ENCODE data around the gene ZNF451. TPM values are rescaled to one million over a fixed set of nuclear protein-coding genes. Genes with fewer than 3 reads are reported as not detected.

Gene ZNF451
- total and polyA plus RNA-seq, 2 donors (not counting 3 experiments of a cell fraction or from before 2014, with no cell fraction given) = 9.9 to 64.4 TPM

DNA sequence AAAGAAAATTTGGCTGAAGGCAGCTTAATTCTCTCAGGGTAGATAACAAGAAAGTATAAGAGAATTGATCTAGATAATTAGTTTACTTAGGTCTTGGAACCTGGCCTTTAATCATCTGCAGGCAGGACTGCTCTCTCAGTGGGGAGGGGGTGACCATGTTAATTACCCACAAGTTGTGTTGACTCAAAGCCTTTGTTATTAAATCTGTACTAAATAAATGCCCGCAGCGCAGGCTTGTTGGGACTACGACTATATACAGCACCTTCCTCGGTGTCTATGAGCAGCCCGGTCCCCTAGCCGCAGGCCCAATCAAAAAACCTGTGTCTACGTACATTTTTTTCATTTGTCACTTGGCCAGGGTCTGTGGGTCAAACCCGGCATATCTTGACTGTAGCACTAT lies 15.6 kb upstream of the ZNF451 start:
- H3K36me3 ChIP-seq (ENCODE audit: control insufficient read depth in 2 of 2, extremely low read depth in 1 of 2, insufficient read depth in 2 of 2, low read length in 2 of 2) = no peaks in the 10 kb centered on the region
- no peaks in the 10 kb centered on the region for H3K9me1 ChIP-seq (replicated peaks; ENCODE audit: control insufficient read depth, extremely low read depth, insufficient read depth, low read length)
- H3K4me3 ChIP-seq (replicated peaks in 1 of 3; ENCODE audit: insufficient read depth in 1 of 3, low read depth in 1 of 3, low read length in 3 of 3) = no peak overlapping the region
- no peaks in the 10 kb centered on the region for H3K9me3 ChIP-seq (replicated peaks; ENCODE audit: control insufficient read depth, insufficient read depth, low read length)
- dilution Hi-C loops (cut with MboI; ENCODE audit: extremely low pct_ligation_motif_present, low sequenced_read_pairs) = no loop called here
- H3K9ac ChIP-seq (replicated peaks; ENCODE audit: extremely low read depth, insufficient read depth, low read length) = no peak overlapping the region
- no TSS peak for BruUV-seq (replicated peaks)
- no peak overlapping the region for H2AFZ ChIP-seq (ENCODE audit: low read depth, low read length)
- H3K27me3 ChIP-seq (ENCODE audit: control insufficient read depth in 2 of 2, insufficient read depth in 2 of 2, low read length in 2 of 2) = no peaks in the 10 kb centered on the region
- H3K4me2 ChIP-seq (ENCODE audit: insufficient read depth, low read length) = no peak overlapping the region
- FAIRE-seq (no peak), DNase-seq (ENCODE audit: low read depth, low spot score) (no peak)
- intact Hi-C loops (cut with micrococcal nuclease) = no loop called here
- TF ChIP-seq POLR2AphosphoS5 (IDR thresholded peaks at IDR 0.05; ENCODE audit: insufficient read depth, low read depth, low read length) = no peak
- POLR2A ChIA-PET = no interaction called here
- no peak overlapping the region for H3K27ac ChIP-seq (ENCODE audit: insufficient read depth, low read depth, low read length)
- CTCF ChIA-PET = no interaction called here
- no peaks in the 10 kb centered on the region for H4K20me1 ChIP-seq (replicated peaks; ENCODE audit: control insufficient read depth, extremely low read depth, insufficient read depth, low read length)
- no peaks in the 10 kb centered on the region for H3K4me1 ChIP-seq (ENCODE audit: control insufficient read depth, extremely low read depth, insufficient read depth, low read length)
- no peaks in the 10 kb centered on the region for H3K79me2 ChIP-seq (ENCODE audit: control insufficient read depth, insufficient read depth, low read length)

DNA sequence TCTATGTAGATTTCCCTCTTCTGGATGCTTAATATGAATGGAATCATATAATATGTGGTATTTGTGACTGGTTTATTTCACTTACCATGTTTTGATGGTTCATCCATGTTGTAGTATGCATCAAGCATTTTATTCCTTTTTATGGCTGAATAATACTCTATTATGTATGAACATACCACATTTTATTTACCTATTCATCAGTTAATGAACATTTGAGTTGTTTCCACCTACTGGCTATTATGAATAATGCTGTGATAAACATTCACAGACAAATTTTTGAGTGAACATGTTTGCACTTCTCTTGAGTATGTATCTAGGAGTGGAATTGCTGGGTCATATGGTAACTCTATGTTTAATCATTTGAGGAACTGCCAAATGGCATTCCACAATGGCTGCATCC lies 14.9 kb upstream of the ZNF451 start:
- ChIA-PET CTCF (no interaction called here), POLR2A (no interaction called here)
- Histone ChIP-seq H2AFZ (ENCODE audit: low read depth, low read length) (no peak overlapping the region), H3K4me1 (ENCODE audit: control insufficient read depth, extremely low read depth, insufficient read depth, low read length) (no peaks in the 10 kb centered on the region), H4K20me1 (replicated peaks; ENCODE audit: control insufficient read depth, extremely low read depth, insufficient read depth, low read length) (no peaks in the 10 kb centered on the region), H3K9ac (replicated peaks; ENCODE audit: extremely low read depth, insufficient read depth, low read length) (no peak overlapping the region), H3K4me2 (ENCODE audit: insufficient read depth, low read length) (no peak overlapping the region), H3K4me3 (replicated peaks in 1 of 3; ENCODE audit: insufficient read depth in 1 of 3, low read depth in 1 of 3, low read length in 3 of 3) (no peak overlapping the region), H3K27ac (ENCODE audit: insufficient read depth, low read depth, low read length) (no peak overlapping the region), H3K79me2 (ENCODE audit: control insufficient read depth, insufficient read depth, low read length) (no peaks in the 10 kb centered on the region), H3K27me3 (ENCODE audit: control insufficient read depth in 2 of 2, insufficient read depth in 2 of 2, low read length in 2 of 2) (no peaks in the 10 kb centered on the region), H3K9me1 (replicated peaks; ENCODE audit: control insufficient read depth, extremely low read depth, insufficient read depth, low read length) (no peaks in the 10 kb centered on the region), H3K9me3 (replicated peaks; ENCODE audit: control insufficient read depth, insufficient read depth, low read length) (no peaks in the 10 kb centered on the region), H3K36me3 (ENCODE audit: control insufficient read depth in 2 of 2, extremely low read depth in 1 of 2, insufficient read depth in 2 of 2, low read length in 2 of 2) (no peaks in the 10 kb centered on the region)
- dilution Hi-C loops (cut with MboI; ENCODE audit: extremely low pct_ligation_motif_present, low sequenced_read_pairs) = no loop called here
- DNase-seq (ENCODE audit: low read depth, low spot score) (no peak), FAIRE-seq (no peak)
- BruUV-seq (replicated peaks) = no TSS peak
- TF ChIP-seq, protein P1, sequence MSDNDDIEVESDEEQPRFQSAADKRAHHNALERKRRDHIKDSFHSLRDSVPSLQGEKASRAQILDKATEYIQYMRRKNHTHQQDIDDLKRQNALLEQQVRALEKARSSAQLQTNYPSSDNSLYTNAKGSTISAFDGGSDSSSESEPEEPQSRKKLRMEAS (IDR thresholded peaks at IDR 0.05; ENCODE audit: insufficient read depth, insufficient read length) = no peak
- TF ChIP-seq POLR2A (IDR thresholded peaks at IDR 0.05; ENCODE audit: low read depth, low read length) = no peak
- TF ChIP-seq EZH2 (IDR thresholded peaks at IDR 0.05; ENCODE audit: borderline replicate concordance, low read depth, low read length, severe bottlenecking) = no peak
- TF ChIP-seq POLR2AphosphoS5 (IDR thresholded peaks at IDR 0.05; ENCODE audit: insufficient read depth, low read depth, low read length) = no peak
- no peak for TF ChIP-seq JUN (IDR thresholded peaks at IDR 0.05; ENCODE audit: borderline replicate concordance, insufficient read depth, insufficient read length, low read depth)
- TF ChIP-seq FOS (IDR thresholded peaks at IDR 0.05; ENCODE audit: borderline replicate concordance, insufficient read depth, low read length) = no peak
- TF ChIP-seq MYC (IDR thresholded peaks at IDR 0.05; ENCODE audit: low read depth, low read length) = no peak
- TF ChIP-seq GATA2 (IDR thresholded peaks at IDR 0.05; ENCODE audit: insufficient read depth, insufficient read length, low read depth, low read length) = no peak
- TF ChIP-seq, protein P2, sequence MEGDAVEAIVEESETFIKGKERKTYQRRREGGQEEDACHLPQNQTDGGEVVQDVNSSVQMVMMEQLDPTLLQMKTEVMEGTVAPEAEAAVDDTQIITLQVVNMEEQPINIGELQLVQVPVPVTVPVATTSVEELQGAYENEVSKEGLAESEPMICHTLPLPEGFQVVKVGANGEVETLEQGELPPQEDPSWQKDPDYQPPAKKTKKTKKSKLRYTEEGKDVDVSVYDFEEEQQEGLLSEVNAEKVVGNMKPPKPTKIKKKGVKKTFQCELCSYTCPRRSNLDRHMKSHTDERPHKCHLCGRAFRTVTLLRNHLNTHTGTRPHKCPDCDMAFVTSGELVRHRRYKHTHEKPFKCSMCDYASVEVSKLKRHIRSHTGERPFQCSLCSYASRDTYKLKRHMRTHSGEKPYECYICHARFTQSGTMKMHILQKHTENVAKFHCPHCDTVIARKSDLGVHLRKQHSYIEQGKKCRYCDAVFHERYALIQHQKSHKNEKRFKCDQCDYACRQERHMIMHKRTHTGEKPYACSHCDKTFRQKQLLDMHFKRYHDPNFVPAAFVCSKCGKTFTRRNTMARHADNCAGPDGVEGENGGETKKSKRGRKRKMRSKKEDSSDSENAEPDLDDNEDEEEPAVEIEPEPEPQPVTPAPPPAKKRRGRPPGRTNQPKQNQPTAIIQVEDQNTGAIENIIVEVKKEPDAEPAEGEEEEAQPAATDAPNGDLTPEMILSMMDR (IDR thresholded peaks at IDR 0.05; ENCODE audit: extremely low read depth in 1 of 2, insufficient read depth in 1 of 2, low read depth in 1 of 2, low read length in 2 of 2) = no peak
- intact Hi-C loops (cut with micrococcal nuclease) = no loop called here
